ENCODE results near the gene CUX1.
"Not testable (repeated sequence)": the region's sequence is repeated elsewhere in the genome, so short reads cannot be mapped to it uniquely, and the experiment has no call there.

The CUX1 gene

DNA sequence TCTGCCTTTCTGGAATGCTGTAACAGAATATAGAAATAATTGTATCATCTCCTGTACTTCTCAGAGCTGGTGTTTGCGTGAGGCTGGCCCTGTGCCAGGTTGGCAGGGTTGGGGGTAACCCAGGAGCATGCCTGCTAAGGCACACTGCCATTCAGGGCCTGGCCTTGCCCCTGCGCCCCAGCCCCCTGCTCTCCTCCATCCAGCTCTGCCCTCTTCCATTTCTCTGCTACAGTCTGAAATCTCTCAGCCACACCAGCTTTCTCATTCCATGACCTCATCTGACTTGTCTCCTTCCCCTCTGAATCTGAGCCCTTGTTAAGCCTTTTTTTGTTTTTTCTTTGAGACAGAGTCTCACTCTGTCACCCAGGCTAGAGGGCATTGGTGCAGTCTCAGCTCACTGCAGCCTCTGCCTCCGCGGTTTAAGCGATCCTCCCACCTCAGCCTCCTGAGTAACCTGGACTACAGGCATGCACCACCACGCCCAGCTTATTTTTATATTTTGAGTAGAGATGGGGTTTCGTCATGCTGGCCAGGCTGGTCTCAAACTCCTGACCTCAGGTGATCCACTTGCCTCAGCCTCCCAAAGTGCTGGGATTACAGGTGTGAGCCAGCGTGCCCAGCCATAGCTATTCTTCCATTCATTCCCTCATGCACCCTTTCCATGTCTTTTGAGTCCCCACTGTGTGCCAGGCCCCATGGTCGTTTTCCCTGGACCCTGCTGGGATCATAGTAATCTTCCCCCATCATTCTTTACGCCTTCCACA is 206.8 kb downstream of the CUX1 start:
- DNase-seq, result no peak

DNA sequence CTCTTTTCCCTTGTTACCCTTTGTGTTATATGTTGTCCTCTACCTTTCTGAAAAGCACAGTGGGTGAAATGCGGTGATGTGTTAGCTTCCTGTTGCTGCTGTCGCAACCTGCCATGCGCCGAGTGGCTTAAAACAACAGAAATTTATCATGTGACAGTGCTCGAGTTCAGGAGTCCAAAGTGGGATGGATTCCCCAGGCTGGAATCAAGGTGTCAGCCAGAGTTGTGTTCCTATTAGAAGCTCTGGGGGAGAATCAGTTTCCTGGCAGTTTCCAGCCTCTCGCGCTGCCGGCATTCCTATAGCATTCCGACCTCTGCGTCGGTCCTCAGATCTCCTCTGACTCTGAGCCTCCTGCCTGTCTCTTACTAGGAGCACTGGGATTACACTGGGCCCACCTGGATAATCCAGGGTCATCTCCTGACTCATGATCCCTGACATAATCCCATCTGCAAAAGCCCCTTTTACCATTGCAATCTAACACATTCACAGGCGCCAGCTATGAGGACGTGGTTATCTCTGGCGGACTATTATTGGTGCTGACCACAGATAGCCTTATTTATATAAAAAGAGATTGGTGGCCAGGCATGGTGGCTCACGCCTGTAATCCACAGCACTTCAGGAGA is 207.5 kb downstream of the CUX1 start:
- DNase-seq, result no peak

DNA sequence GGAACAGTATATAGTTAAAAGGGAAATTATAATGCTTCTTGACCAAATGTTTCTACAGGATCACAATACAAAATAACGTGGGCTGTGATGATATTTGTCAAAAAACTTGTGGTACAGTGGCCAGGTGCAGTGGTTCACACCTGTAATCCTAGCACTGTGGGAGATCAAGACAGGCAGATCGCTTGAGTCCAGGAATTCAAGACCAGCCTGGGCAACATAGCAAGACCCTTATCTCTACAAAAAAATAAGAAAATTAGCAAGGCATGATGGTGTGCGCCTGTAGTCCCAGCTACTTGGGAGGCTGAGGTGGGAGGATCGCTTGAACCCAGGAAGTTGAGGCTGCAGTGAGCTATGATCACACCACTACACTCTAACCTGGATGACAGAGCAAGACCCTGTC is 208.4 kb downstream of the CUX1 start:
- not testable (repeated sequence) for DNase-seq

- DNase-seq, result no peak
These were observed 210.9 kb downstream of the CUX1 start for GRCh38 chr7:102028206-102028826.

DNA sequence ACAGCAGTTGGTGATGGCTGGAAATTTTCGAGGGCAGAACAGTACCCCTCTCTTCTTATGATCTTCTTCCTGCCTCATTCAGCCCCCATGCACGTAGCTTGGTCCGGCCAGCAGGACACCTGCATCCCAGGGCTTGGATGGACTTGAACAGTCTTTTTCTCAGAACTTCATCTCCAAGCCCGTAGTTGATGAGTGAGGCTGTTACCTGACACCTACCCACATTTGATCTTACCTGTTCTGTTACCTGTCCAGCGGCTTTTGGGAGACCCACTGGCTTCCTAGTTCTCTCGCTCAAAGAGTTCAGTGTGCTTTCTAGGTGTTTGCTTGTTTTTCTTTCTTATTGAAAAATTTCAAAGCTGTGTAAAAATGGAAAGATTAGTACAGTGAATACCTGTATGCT is 212.2 kb downstream of the CUX1 start:
- no peak for DNase-seq

DNA sequence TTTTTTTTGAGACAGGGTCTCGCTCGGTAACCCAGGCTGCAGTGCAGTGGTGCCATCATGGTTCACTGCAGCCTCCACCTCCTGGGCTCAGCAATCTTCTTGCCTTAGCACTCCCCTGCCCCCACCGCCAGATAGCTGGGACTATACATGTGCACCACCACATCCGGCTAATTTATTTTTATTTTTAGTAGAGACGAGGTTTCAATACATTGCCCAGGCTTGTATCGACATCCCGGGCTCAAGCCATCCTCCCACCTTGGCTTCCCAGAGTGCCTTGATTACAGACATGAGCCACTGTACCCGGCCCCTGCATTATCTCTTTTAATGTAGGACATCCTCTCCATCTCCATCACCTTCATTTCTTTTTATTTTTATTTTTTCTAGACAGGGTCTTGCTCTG is 213.3 kb downstream of the CUX1 start:
- DNase-seq, result no peak

DNA sequence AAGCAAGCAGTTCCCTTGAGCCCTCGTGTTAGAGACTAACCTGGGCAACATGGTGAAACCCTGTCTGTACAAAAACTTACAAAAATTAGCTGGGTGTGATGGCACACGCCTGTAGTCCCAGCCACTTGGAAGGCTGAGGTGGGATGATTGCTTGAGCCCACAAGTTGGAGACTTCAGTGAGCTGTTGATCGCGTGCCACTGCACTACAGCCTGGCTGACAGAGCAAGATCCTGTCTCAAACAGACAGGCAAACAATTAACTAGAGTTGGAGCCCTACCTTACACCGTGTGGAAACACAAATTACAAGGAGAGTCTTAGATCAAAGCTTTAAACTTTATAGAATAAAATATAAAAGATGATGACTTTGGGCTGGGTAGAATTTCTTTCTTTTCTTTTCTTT is 219.5 kb downstream of the CUX1 start:
- DNase-seq, result no peak

DNA sequence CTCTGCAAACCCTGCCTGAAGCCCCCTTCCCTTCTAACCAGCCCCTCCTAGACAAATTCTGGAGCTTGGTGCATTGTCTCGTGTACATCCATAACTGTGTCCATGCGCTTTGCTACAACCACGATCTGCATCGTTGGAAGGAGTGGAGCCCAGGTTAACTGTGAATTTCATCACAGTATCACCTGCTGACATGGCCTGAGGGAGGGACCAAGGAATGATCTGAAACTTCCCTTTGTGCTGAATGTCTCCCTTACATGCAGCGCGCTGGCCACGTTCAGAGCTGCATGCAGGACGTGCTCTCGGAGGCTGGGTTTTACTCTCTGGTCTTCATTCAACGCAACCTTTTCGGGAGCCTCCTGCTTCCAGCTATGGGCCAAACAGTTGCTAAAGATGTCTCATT is 222.3 kb downstream of the CUX1 start:
- no peak for DNase-seq

- DNase-seq, result no peak
These were observed 223.1 kb downstream of the CUX1 start for GRCh38 chr7:102040569-102040968.

DNA sequence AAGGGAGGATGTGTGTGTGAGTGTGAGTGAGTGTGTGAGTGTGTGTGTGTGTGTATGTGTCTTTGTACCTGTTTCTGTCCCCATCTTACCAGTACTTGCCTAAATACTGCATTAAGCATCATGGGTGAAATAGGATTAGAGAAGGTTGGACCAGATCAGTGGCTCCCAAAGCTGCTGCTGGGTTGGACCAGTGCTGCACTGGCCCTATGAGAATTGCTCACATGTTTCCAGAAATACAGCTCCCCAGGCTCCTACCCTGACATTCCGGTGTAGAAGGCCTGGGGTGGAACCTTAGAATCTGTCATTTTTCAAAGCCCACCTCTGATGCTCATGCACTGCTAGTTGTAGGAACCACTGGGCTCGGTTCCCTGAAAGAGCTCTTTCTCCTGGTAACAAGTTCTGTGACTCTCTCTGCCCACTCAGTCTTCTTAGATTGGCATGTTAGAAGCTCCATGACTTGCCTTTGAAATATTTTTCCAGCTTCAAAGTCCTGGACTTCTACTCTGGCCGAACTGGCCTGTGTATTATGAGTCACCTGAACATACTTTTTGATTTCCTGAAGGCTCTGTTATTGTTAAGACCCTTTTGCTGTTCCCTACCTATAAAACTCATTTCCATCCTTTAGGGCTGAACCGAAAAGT is 224.7 kb downstream of the CUX1 start:
- DNase-seq, result no peak

GRCh38 chr7:102042796-102043195 is 225.4 kb downstream of the CUX1 start:
- not testable (repeated sequence) for DNase-seq

GRCh38 chr7:102044641-102044983 is 227.2 kb downstream of the CUX1 start:
- no peak for DNase-seq

- DNase-seq, result no peak
These were observed 227.7 kb downstream of the CUX1 start for GRCh38 chr7:102044984-102045673.

DNA sequence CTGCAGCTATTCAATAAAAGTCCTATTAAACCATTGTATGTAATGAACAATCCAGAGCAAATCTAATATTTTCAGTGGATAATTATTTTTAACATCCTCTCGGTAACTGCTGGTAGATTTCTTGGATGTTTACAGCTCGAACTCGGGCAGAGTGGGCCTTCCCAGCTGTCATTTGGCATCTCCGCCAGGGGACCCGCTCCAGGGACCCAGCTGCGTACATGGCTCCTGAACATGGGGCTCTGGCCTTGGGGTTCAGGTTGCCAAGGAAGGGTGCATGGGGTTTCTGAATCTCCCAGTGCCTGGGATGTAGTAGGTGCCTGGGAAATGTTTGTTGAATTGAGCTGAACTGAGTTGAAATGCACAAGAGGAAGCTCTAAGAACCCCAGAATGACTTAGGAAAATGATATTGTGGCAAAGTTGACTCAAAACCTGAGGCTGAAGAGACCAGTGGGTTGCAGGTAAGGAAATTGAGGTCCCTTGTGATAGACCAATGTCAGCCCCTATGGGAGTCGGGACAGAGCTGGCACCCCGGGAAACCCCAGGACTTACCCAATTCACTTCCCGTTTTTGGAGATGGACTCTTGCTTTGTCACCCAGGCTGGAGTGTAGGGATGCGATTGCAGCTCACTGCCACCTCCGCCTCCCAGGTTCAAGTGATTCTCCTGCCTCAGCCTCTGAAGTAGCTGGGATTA is 228.4 kb downstream of the CUX1 start:
- no peak for DNase-seq

DNA sequence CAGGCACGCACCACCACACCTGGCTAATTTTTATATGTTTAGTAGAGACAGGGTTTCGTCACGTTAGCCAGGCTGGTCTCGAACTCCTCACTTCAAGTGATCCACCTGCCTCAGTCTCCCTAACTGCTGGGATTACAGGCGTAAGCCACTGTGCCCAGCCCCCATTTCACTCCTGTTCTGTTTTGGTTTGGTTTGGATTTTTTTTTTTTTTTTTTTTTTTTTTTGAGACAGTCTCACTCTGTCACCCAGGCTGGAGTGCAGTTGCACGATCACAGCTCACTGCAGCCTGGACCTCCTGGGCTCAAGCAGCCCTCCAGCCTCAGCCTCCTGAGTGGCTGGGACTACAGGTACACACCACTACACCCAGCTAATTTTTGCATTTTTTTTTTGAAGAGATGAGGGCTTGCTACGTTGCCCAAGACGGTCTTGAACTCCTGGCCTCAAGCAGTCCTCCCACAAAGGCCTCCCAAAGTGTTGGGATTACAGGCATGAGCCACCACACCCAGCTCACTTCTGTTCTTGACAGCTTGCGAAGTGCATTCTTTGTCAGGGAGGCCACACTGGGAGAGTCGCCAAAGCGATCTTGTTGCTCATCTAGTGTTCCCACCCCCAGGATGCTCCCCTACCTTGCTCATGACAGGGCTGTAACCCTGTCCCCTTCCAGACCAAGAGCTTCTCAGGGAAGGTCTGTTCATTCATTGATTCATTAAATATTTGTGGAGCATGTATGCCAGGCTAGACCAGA is 229.1 kb downstream of the CUX1 start:
- DNase-seq, result no peak

DNA sequence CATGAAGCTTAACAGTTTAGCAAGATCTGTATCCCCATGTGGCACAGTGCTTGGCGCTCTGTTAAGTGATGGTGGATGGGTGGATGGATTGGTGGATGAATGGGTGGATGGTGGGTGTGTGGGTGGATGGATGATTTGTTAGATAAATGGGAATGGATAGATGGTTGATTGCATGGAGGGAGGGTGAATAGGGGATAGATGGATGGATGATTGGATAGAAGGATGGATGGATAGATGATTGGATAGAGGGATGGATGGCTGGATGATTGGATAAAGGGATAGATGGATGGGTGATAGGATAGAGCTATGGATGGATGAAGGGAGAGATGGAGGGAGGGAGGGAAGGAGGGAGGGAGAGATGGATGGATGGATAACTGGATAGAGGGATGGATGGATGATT is 229.7 kb downstream of the CUX1 start:
- DNase-seq, result no peak

- DNase-seq, result no peak
These were observed 232.3 kb downstream of the CUX1 start for GRCh38 chr7:102049765-102050164.

DNA sequence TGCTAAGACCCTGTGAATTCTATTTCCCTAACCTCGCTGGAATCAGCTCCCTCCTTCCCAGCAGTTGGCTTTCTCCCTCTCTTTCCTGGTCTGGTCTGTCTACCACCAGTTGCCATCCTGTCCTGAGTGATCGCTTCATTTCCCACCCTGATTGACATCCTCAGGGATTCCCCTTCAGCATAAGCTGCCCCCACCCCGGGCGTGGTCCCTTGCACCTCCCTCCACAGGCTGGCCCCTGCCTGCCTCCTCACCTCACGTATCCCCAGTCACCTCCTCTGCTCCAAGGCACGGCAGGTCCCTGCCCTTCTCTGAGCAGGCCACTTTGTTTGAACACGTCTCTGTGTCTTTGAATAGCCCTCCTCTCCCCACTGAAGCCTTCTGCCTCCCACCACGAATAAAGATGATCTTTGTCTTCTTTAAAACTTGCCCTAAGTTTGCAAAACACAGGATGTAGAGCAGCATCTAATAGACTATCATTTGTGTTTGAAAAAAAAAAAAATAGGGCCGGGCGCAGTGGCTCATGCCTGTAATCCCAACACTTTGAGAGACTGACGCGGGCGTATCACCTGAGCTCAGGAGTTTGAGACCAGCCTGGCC is 233.5 kb downstream of the CUX1 start:
- DNase-seq, result no peak

DNA sequence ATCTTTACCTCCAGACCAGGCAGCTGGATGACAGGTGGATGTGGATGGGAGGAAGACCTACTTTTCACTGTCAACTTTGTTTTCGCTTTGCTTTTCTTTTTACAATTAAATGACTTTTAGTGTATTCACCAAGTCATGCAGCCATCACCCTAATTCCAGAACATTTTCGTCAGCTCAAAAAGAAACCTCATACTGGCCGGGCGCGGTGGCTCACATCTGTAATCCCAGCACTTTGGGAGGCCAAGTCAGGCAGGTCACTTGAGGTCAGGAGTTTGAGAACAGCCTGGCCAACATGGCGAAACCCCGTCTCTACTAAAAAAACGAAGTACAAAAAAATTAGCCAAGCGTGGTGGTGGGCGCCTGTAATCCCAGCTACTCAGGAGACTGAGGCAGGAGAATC is 234.3 kb downstream of the CUX1 start:
- not testable (repeated sequence) for DNase-seq

- no peak for DNase-seq
These were observed 236.7 kb downstream of the CUX1 start for GRCh38 chr7:102054158-102054557.

- no peak for DNase-seq
These were observed 238.0 kb downstream of the CUX1 start for GRCh38 chr7:102055181-102055976.

All from SHP77 treated with DMSO at 0.1 percent for 48 hours (cell line).